SU-DHL-6 (cell line): Measurements from ENCODE around the gene SOSTDC1.

Experiments
- H2AFZ ChIP-seq: fragments of 200-600 bp; sonication (generic); 2 replicates; pipeline ENCODE4 v1.6.1; 2014; ENCODE audit warnings: low read depth, mild to moderate bottlenecking, moderate library complexity, mixed read lengths, antibody characterized with exemption, low read length; ENCODE audit not compliant: severe bottlenecking
- H3F3A ChIP-seq: fragments of 200-600 bp; shearing (Covaris generic); 2 replicates; pipeline ENCODE4 v1.6.0; 2016; ENCODE audit warnings: antibody characterized with exemption, mild to moderate bottlenecking; ENCODE audit not compliant: insufficient read depth
- H3K27ac ChIP-seq: fragments of 200-600 bp; sonication (generic); 2 replicates; pipeline ENCODE4 v1.5.1; 2016; ENCODE audit warnings: low read depth, mild to moderate bottlenecking, low read length, moderate library complexity, mixed read lengths
- H3K27me3 ChIP-seq: fragments of 200-600 bp; sonication (generic), shearing (Covaris generic); 2 replicates; pipeline ENCODE4 v1.6.0; 2014; ENCODE audit warnings: mild to moderate bottlenecking, low read length
- H3K36me3 ChIP-seq: fragments of 200-600 bp; sonication (generic); 2 replicates; pipeline ENCODE4 v1.6.1; 2014; ENCODE audit warnings: mild to moderate bottlenecking, low read length, mixed read lengths
- H3K4me2 ChIP-seq: fragments of 300-600, 200-600 bp; shearing (Covaris generic), sonication (generic); 2 replicates; pipeline ENCODE4 v1.6.0; 2014; ENCODE audit warnings: low read length, low read depth, mild to moderate bottlenecking; ENCODE audit not compliant: poor library complexity, severe bottlenecking
- H3K4me3 ChIP-seq: fragments of 200-600 bp; sonication (generic); 2 replicates; pipeline ENCODE4 v1.5.1; 2014; ENCODE audit warnings: antibody characterized with exemption, low read length, mild to moderate bottlenecking, mixed read lengths; ENCODE audit not compliant: insufficient read depth, poor library complexity, severe bottlenecking
- H3K79me2 ChIP-seq: fragments of 200-600 bp; sonication (generic); 2 replicates; pipeline ENCODE4 v1.6.1; 2014; ENCODE audit warnings: mild to moderate bottlenecking, low read length, moderate library complexity; ENCODE audit not compliant: insufficient read depth
- H3K9ac ChIP-seq: fragments of 200-600 bp; sonication (generic); 2 replicates; pipeline ENCODE4 v1.7.0; 2014; ENCODE audit warnings: mild to moderate bottlenecking, low read length
- H3K9me2 ChIP-seq: fragments of 200-600 bp; sonication (generic); replicated peaks from 2 replicates; pipeline ENCODE4 v1.6.1; 2014; ENCODE audit warnings: low read length; ENCODE audit not compliant: insufficient read depth
- H3K9me3 ChIP-seq: fragments of 200-600 bp; sonication (generic); 2 replicates; pipeline ENCODE4 v1.6.1; 2014; ENCODE audit warnings: low read length, mixed read lengths; ENCODE audit not compliant: insufficient read depth
- H4K20me1 ChIP-seq: fragments of 200-600 bp; sonication (generic); 2 replicates; pipeline ENCODE4 v1.6.1; 2014; ENCODE audit warnings: low read depth, mild to moderate bottlenecking, antibody characterized with exemption, low read length, moderate library complexity, mixed read lengths
- CTCF ChIP-seq: fragments of 200-600 bp; sonication (generic); IDR thresholded peaks from one replicate; pipeline ENCODE4 v1.5.1; 2017; ENCODE audit warnings: antibody characterized with exemption, mild to moderate bottlenecking, low read length, moderate library complexity; ENCODE audit not compliant: insufficient read depth, poor library complexity, severe bottlenecking
- EZH2phosphoT487 ChIP-seq: fragments of 200-600 bp; sonication (generic), shearing (Covaris generic); conservative IDR thresholded peaks from 2 replicates; pipeline ENCODE4 v1.6.1; 2018; ENCODE audit warnings: mild to moderate bottlenecking, antibody characterized with exemption, low read length, moderate library complexity, mixed read lengths

The SOSTDC1 gene

GRCh38 chr7:16494955-16495719 lies 29.6 kb upstream of the SOSTDC1 start:
- TF ChIP-seq CTCF (no peak), EZH2phosphoT487 (no peak)
- Histone ChIP-seq H3K27me3 (no peaks in the 10 kb centered on the region), H3K9me3 (no peaks in the 10 kb centered on the region), H3K9me2 (no peaks in the 10 kb centered on the region), H3K79me2 (no peaks in the 10 kb centered on the region), H3K27ac (no peak overlapping the region), H4K20me1 (no peaks in the 10 kb centered on the region), H2AFZ (no peak overlapping the region), H3K4me3 (no peak overlapping the region), H3K9ac (no peak overlapping the region), H3F3A (no peaks in the 10 kb centered on the region), H3K4me2 (no peak overlapping the region), H3K36me3 (no peaks in the 10 kb centered on the region)

- no peak overlapping the region for H3K4me3 ChIP-seq
- no peak overlapping the region for H2AFZ ChIP-seq
- H3K27me3 ChIP-seq, result no peaks in the 10 kb centered on the region
- H3K9me2 ChIP-seq, result no peaks in the 10 kb centered on the region
- H3K79me2 ChIP-seq, result no peaks in the 10 kb centered on the region
- H3K9ac ChIP-seq, result no peak overlapping the region
- H3K27ac ChIP-seq, result no peak overlapping the region
- H4K20me1 ChIP-seq, result no peaks in the 10 kb centered on the region
- H3F3A ChIP-seq, result no peaks in the 10 kb centered on the region
- no peak for TF ChIP-seq CTCF
- no peak for TF ChIP-seq EZH2phosphoT487
- no peak overlapping the region for H3K4me2 ChIP-seq
- H3K36me3 ChIP-seq, result no peaks in the 10 kb centered on the region
- H3K9me3 ChIP-seq, result no peaks in the 10 kb centered on the region
Observed at GRCh38 chr7:16494551-16494950, 29.0 kb upstream of the SOSTDC1 start.

- Histone ChIP-seq H3K4me3 (no peak overlapping the region), H2AFZ (no peak overlapping the region), H3K79me2 (no peaks in the 10 kb centered on the region), H3F3A (no peaks in the 10 kb centered on the region), H3K36me3 (no peaks in the 10 kb centered on the region), H3K9me2 (no peaks in the 10 kb centered on the region), H3K4me2 (no peak overlapping the region), H3K27ac (no peak overlapping the region), H4K20me1 (no peaks in the 10 kb centered on the region), H3K27me3 (no peaks in the 10 kb centered on the region), H3K9me3 (no peaks in the 10 kb centered on the region), H3K9ac (no peak overlapping the region)
- no peak for TF ChIP-seq CTCF
- TF ChIP-seq EZH2phosphoT487, result no peak
Observed at GRCh38 chr7:16493266-16493665, 27.7 kb upstream of the SOSTDC1 start.
